MCF 10A (cell line): ENCODE results near the gene RPS21. TPM values are rescaled to one million over a fixed set of nuclear protein-coding genes. Genes with fewer than 3 reads are reported as not detected.
A peak's percentile ranks its signal among the peaks of the same experiment; 100 is the strongest.

ENCODE experiments used
- BruUV-seq: library from RNA; stranded (reverse); fragments of 400-500 nt; replicated peaks from 2 replicates; lab custom pipeline; 2021; lab: Mats Ljungman, UMichigan
- CTCF ChIA-PET: fragments of 300-600 bp; sonication (Branson Sonifier 250); formaldehyde crosslinking; extraction: SDS; loops from one replicate; lab custom pipeline; 2021; ENCODE audit warnings: antibody characterized with exemption, inconsistent platforms; lab: Yijun Ruan, JAX
- POLR2A ChIA-PET: fragments of 300-600, 350-650 bp; sonication (Branson Sonifier 250); formaldehyde crosslinking; extraction: SDS; loops from one replicate; lab custom pipeline; 2020; ENCODE audit warnings: antibody characterized with exemption, inconsistent platforms; lab: Yijun Ruan, JAX
- DNase-seq: peaks from one replicate; pipeline ENCODE4 v3.0.0-alpha.2; 2018; ENCODE audit not compliant: unreplicated experiment
- H3K27ac Mint-ChIP-seq: one replicate; pipeline ENCODE4 v1.8.0; 2022; ENCODE audit warnings: mild to moderate bottlenecking, low read depth, mixed read lengths; ENCODE audit not compliant: unreplicated experiment
- H3K27me3 Mint-ChIP-seq: one replicate; pipeline ENCODE4 v1.8.0; 2022; ENCODE audit warnings: mixed read lengths; ENCODE audit not compliant: insufficient read depth, unreplicated experiment
- H3K36me3 Mint-ChIP-seq: one replicate; pipeline ENCODE4 v1.8.0; 2022; ENCODE audit warnings: mild to moderate bottlenecking, moderate library complexity, mixed read lengths; ENCODE audit not compliant: insufficient read depth, unreplicated experiment
- H3K4me1 Mint-ChIP-seq: one replicate; pipeline ENCODE4 v1.8.0; 2022; ENCODE audit warnings: mixed read lengths; ENCODE audit not compliant: insufficient read depth, unreplicated experiment
- H3K4me3 Mint-ChIP-seq: one replicate; pipeline ENCODE4 v1.8.0; 2022; ENCODE audit warnings: mild to moderate bottlenecking, moderate library complexity, mixed read lengths; ENCODE audit not compliant: unreplicated experiment
- H3K9me3 Mint-ChIP-seq: one replicate; pipeline ENCODE4 v1.8.0; 2022; ENCODE audit warnings: mixed read lengths; ENCODE audit not compliant: unreplicated experiment
- CTCF ChIP-seq: fragments of 200-600 bp; IDR thresholded peaks from one replicate; pipeline ENCODE4 v1.8.0; 2022; ENCODE audit warnings: antibody characterized with exemption, mild to moderate bottlenecking; ENCODE audit not compliant: unreplicated experiment
- intact Hi-C: fragments of 100-400 bp; cut with micrococcal nuclease; formaldehyde crosslinking; loops from 2 replicates; pipeline ENCODE4 v1.14.1; 2022
- total RNA-seq: library from RNA; stranded (reverse); gene quantifications from 2 replicates; pipeline ENCODE4 v1.2.3, GENCODE V29; 2022

Gene RPS21
- total RNA-seq, 1 experiment from 2014 or later, result 2,055 TPM

- no peak for DNase-seq
- peaks cover 13% of the 10 kb centered on the region for H3K36me3 Mint-ChIP-seq
- CTCF ChIA-PET, result interaction anchor here (1.9 kb wide), 1 partner anchor 11 kb away, joined by 6 read pairs; no protein-coding TSS in a partner anchor
- peaks cover 8% of the 10 kb centered on the region for H3K9me3 Mint-ChIP-seq
- intact Hi-C loops, result no loop called here
- TF ChIP-seq CTCF, result no peak
- H3K27me3 Mint-ChIP-seq, result no peaks in the 10 kb centered on the region
- POLR2A ChIA-PET, result interaction anchor here (0.7 to 1.4 kb wide), 2 partner anchors 10 to 13 kb away, joined by 3 to 5 read pairs; partner anchors contain the start of gene RPS21
- no TSS peak for BruUV-seq
- H3K4me1 Mint-ChIP-seq, result peaks cover 4% of the 10 kb centered on the region
- H3K4me3 Mint-ChIP-seq, result no peak overlapping the region
- H3K27ac Mint-ChIP-seq, result no peak overlapping the region
Measured at GRCh38 chr20:62400541-62400940, 13.6 kb downstream of the RPS21 start.

- no peak for DNase-seq
- Mint-ChIP-seq H3K4me1 (peaks cover 11% of the 10 kb centered on the region), H3K27me3 (no peaks in the 10 kb centered on the region), H3K36me3 (peaks cover 13% of the 10 kb centered on the region), H3K4me3 (no peak overlapping the region), H3K27ac (no peak overlapping the region), H3K9me3 (peaks cover 8% of the 10 kb centered on the region)
- ChIA-PET CTCF (interaction anchor here (0.5 to 1.3 kb wide), 2 partner anchors 215 to 384 kb away, joined by 3 to 4 read pairs; no protein-coding TSS in a partner anchor), POLR2A (interaction anchor here (0.6 kb wide), 1 partner anchor 39 kb away, joined by 4 read pairs; no protein-coding TSS in a partner anchor)
- BruUV-seq, result no TSS peak
- intact Hi-C loops, result no loop called here
- TF ChIP-seq CTCF, result peak; percentile 15
Measured at GRCh38 chr20:62401331-62401779, 14.5 kb downstream of the RPS21 start.

- no peak overlapping the region for H3K4me3 Mint-ChIP-seq
- no peak overlapping the region for H3K27ac Mint-ChIP-seq
- ChIA-PET POLR2A (interaction anchor here (0.9 to 1.0 kb wide), 2 partner anchors 16 to 214 kb away, joined by 3 to 4 read pairs; partner anchors contain the start of gene RPS21), CTCF (interaction anchor here (1.3 to 1.5 kb wide), 2 partner anchors 9 to 214 kb away, joined by 3 to 6 read pairs; no protein-coding TSS in a partner anchor)
- H3K4me1 Mint-ChIP-seq, result peaks cover 11% of the 10 kb centered on the region
- peaks cover 13% of the 10 kb centered on the region for H3K36me3 Mint-ChIP-seq
- no peak for DNase-seq
- TF ChIP-seq CTCF, result no peak
- peaks cover 8% of the 10 kb centered on the region for H3K9me3 Mint-ChIP-seq
- no TSS peak for BruUV-seq
- H3K27me3 Mint-ChIP-seq, result no peaks in the 10 kb centered on the region
- intact Hi-C loops, result no loop called here
Measured at GRCh38 chr20:62402456-62403150, 15.7 kb downstream of the RPS21 start.

GRCh38 chr20:62403331-62403730 is 16.4 kb downstream of the RPS21 start:
- no peak overlapping the region for H3K4me3 Mint-ChIP-seq
- H3K27ac Mint-ChIP-seq, result no peak overlapping the region
- BruUV-seq, result no TSS peak
- H3K9me3 Mint-ChIP-seq, result peaks cover under 1% of the 10 kb centered on the region
- H3K27me3 Mint-ChIP-seq, result no peaks in the 10 kb centered on the region
- intact Hi-C loops, result no loop called here
- DNase-seq, result no peak
- H3K4me1 Mint-ChIP-seq, result peaks cover 11% of the 10 kb centered on the region
- ChIA-PET CTCF (interaction anchor here (1.5 kb wide), 1 partner anchor 10 kb away, joined by 6 read pairs; no protein-coding TSS in a partner anchor), POLR2A (no interaction called here)
- peaks cover 13% of the 10 kb centered on the region for H3K36me3 Mint-ChIP-seq
- no peak for TF ChIP-seq CTCF
